A673 (cell line): ENCODE results near the gene TCP11. TPM values are rescaled to one million over a fixed set of nuclear protein-coding genes. Genes with fewer than 3 reads are reported as not detected.

Experiments used
- BruUV-seq: library from RNA; stranded (reverse); fragments of 400-500 nt; replicated peaks from 2 replicates; lab custom pipeline; 2021; lab: Mats Ljungman, UMichigan
- CTCF ChIA-PET: fragments of 300-600 bp; sonication (Branson Sonifier 250); formaldehyde crosslinking; loops from one replicate; lab custom pipeline; 2022; ENCODE audit warnings: antibody characterized with exemption; lab: Charles Lee
- POLR2A ChIA-PET: fragments of 300-600 bp; sonication (Branson Sonifier 250); formaldehyde crosslinking; loops from one replicate; lab custom pipeline; 2022; ENCODE audit warnings: antibody characterized with exemption; ENCODE audit not compliant: low non-redundant PET; lab: Charles Lee
- DNase-seq: peaks from one replicate; pipeline ENCODE4 v3.0.0-alpha.2; 2015; ENCODE audit warnings: low spot score
- H3K27ac ChIP-seq: fragments of 200-600 bp; sonication (generic); 2 replicates; pipeline ENCODE4 v1.5.1; 2016; ENCODE audit warnings: mixed run types, low read depth, mild to moderate bottlenecking, mixed read lengths, antibody characterized with exemption, low read length; ENCODE audit not compliant: poor library complexity, severe bottlenecking
- H3K27me3 ChIP-seq: fragments of 200-600 bp; sonication (generic); replicated peaks from 2 replicates; pipeline ENCODE4 v1.6.1; 2017; ENCODE audit warnings: mixed run types, low read depth, mild to moderate bottlenecking, mixed read lengths, antibody characterized with exemption, low read length; ENCODE audit not compliant: insufficient read depth, poor library complexity
- H3K36me3 ChIP-seq: fragments of 200-600 bp; sonication (generic); 2 replicates; pipeline ENCODE4 v1.6.1; 2016; ENCODE audit warnings: mixed run types, mild to moderate bottlenecking, mixed read lengths, antibody characterized with exemption, low read length; ENCODE audit not compliant: insufficient read depth, poor library complexity, severe bottlenecking
- H3K4me1 ChIP-seq: fragments of 200-600 bp; sonication (generic); 2 replicates; pipeline ENCODE4 v1.6.1; 2017; ENCODE audit warnings: mixed run types, mild to moderate bottlenecking, mixed read lengths, antibody characterized with exemption, low read length; ENCODE audit not compliant: insufficient read depth, poor library complexity, severe bottlenecking
- H3K4me3 ChIP-seq: fragments of 200-600 bp; sonication (generic); 2 replicates; pipeline ENCODE4 v1.5.1; 2016; ENCODE audit warnings: low read depth, mixed run types, mild to moderate bottlenecking, mixed read lengths, low read length; ENCODE audit not compliant: poor library complexity, severe bottlenecking
- H3K9me3 ChIP-seq: fragments of 200-600 bp; sonication (generic); 2 replicates; pipeline ENCODE4 v1.6.1; 2016; ENCODE audit warnings: mixed run types, low read depth, mild to moderate bottlenecking, mixed read lengths, antibody characterized with exemption, low read length; ENCODE audit not compliant: poor library complexity, severe bottlenecking
- EZH2 ChIP-seq: fragments of 200-600 bp; sonication (generic); IDR thresholded peaks from 2 replicates; pipeline ENCODE4 v1.6.1; 2017; ENCODE audit warnings: borderline replicate concordance, low read depth, mild to moderate bottlenecking, mixed read lengths, antibody characterized with exemption, low read length; ENCODE audit not compliant: poor library complexity, severe bottlenecking
- intact Hi-C: fragments of 100-400 bp; cut with micrococcal nuclease; formaldehyde crosslinking; loops from one replicate; pipeline ENCODE4 v1.10.0; 2022; ENCODE audit not compliant: unreplicated experiment
- total RNA-seq: library from RNA; stranded (reverse); gene quantifications from 2 replicates; pipeline ENCODE4 v1.2.3, GENCODE V29; 2021
- TF ChIP-seq, protein P1 (sequence below): fragments of 300-800, 200-600 bp; sonication (generic); conservative IDR thresholded peaks from 2 replicates; pipeline ENCODE4 v1.5.1; 2017; ENCODE audit warnings: low read depth, mild to moderate bottlenecking, antibody characterized with exemption, low read length, moderate library complexity, mixed read lengths

The TCP11 gene
- total RNA-seq, 1 experiment from 2014 or later, result not detected

DNA sequence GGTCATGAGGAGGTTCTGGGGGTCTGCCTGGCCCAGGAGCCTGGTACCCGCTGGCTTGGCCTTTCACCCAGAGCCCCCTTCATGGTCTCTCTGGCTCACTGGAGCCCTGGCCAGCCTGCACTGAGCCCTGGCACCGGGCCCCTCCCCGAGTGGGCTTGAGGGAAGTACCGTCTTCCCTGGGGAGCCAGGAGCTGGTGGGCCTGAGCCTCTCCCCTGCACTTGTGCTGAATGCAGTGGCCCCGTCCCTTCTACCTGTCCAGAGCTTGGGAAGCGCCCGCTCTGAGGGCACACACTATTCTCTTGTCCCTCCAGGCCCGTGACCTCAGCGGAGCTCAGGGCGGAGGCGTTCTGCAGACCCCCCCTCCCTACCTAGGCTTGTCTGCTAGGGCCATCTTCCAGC is 62.2 kb downstream of the TCP11 start:
- DNase-seq, result no peak
- no TSS peak for BruUV-seq
- ChIA-PET CTCF (no interaction called here), POLR2A (no interaction called here)
- H3K4me3 ChIP-seq, result no peak overlapping the region
- no peaks in the 10 kb centered on the region for H3K9me3 ChIP-seq
- no peak for TF ChIP-seq EZH2
- TF ChIP-seq, protein P1, sequence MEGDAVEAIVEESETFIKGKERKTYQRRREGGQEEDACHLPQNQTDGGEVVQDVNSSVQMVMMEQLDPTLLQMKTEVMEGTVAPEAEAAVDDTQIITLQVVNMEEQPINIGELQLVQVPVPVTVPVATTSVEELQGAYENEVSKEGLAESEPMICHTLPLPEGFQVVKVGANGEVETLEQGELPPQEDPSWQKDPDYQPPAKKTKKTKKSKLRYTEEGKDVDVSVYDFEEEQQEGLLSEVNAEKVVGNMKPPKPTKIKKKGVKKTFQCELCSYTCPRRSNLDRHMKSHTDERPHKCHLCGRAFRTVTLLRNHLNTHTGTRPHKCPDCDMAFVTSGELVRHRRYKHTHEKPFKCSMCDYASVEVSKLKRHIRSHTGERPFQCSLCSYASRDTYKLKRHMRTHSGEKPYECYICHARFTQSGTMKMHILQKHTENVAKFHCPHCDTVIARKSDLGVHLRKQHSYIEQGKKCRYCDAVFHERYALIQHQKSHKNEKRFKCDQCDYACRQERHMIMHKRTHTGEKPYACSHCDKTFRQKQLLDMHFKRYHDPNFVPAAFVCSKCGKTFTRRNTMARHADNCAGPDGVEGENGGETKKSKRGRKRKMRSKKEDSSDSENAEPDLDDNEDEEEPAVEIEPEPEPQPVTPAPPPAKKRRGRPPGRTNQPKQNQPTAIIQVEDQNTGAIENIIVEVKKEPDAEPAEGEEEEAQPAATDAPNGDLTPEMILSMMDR, result no peak
- no peaks in the 10 kb centered on the region for H3K27me3 ChIP-seq
- no peak overlapping the region for H3K27ac ChIP-seq
- H3K36me3 ChIP-seq, result peaks cover 13% of the 10 kb centered on the region
- intact Hi-C loops, result no loop called here
- peaks cover 8% of the 10 kb centered on the region for H3K4me1 ChIP-seq

DNA sequence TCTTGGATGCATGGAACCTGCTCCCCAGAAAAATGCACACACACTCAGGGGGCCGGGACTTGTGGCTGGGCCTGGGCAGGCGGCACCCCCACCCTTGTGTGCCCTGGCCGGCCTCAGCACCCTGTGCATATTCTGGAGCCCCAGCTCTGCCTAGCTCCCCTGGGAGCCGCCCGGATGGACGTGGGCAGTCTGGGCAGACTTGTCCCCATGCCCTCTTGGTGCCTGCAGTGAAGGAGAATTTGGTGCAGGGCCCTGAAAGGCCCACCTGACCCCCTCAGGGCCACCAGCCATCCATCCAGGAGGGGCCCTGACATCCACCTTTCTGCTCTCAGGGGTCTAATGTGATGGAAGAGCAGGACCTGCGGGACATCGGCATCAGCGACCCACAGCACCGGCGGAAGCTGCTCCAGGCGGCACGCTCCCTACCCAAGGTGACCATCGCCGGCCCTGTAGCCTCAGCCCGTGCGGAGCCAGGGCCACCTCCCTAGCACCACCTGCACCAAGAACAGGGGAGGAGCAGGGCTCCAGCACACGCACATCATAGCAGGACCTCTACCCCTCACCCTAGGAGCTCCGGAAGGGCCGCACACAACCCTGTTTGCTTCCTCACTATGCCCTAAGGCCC is 62.8 kb downstream of the TCP11 start:
- TF ChIP-seq EZH2, result no peak
- TF ChIP-seq, protein P1, result no peak
- BruUV-seq, result no TSS peak
- no peak for DNase-seq
- CTCF ChIA-PET, result no interaction called here
- Histone ChIP-seq H3K4me1 (peaks cover 8% of the 10 kb centered on the region), H3K4me3 (no peak overlapping the region), H3K27ac (no peak overlapping the region), H3K27me3 (no peaks in the 10 kb centered on the region), H3K9me3 (no peaks in the 10 kb centered on the region), H3K36me3 (peaks cover 13% of the 10 kb centered on the region)
- intact Hi-C loops, result no loop called here
- POLR2A ChIA-PET, result no interaction called here

GRCh38 chr6:35077713-35078105 is 63.4 kb downstream of the TCP11 start:
- DNase-seq, result no peak
- peaks cover 8% of the 10 kb centered on the region for H3K4me1 ChIP-seq
- no peak for TF ChIP-seq EZH2
- TF ChIP-seq, protein P1, result no peak
- ChIA-PET POLR2A (no interaction called here), CTCF (no interaction called here)
- intact Hi-C loops, result no loop called here
- H3K27me3 ChIP-seq, result no peaks in the 10 kb centered on the region
- peaks cover 11% of the 10 kb centered on the region for H3K36me3 ChIP-seq
- H3K27ac ChIP-seq, result no peak overlapping the region
- no peak overlapping the region for H3K4me3 ChIP-seq
- no peaks in the 10 kb centered on the region for H3K9me3 ChIP-seq
- no TSS peak for BruUV-seq
